Central memory CD4-positive, alpha-beta T cell (primary cell): Measurements from ENCODE around the gene SLC35E2B.
"Not testable (repeated sequence)": the region's sequence is repeated elsewhere in the genome, so short reads cannot be mapped to it uniquely, and the experiment has no call there.

ENCODE experiments used
- DNase-seq: peaks from one replicate; pipeline ENCODE4 v3.0.0; 2022

Gene SLC35E2B

DNA sequence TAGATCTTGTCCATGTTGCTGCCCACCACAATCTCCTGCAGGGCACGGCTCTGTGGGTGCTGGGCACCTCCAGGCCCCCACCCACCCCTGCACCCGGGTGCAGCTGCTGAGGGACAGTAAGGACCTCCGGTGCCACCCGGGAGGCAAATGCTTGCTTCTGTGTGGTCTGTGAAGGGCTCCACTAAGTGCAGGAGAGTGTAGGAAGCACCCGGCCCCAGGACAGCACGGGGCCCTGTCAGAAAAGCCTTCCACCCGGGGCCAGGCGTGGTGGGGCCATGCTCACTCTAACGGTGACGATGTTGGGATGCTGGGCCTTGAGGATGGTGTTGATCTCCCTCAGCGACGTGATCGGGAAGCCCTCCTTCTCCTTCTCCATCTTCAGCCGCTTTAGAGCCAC lies 55.1 kb downstream of the SLC35E2B start:
- DNase-seq: not testable (repeated sequence)

DNA sequence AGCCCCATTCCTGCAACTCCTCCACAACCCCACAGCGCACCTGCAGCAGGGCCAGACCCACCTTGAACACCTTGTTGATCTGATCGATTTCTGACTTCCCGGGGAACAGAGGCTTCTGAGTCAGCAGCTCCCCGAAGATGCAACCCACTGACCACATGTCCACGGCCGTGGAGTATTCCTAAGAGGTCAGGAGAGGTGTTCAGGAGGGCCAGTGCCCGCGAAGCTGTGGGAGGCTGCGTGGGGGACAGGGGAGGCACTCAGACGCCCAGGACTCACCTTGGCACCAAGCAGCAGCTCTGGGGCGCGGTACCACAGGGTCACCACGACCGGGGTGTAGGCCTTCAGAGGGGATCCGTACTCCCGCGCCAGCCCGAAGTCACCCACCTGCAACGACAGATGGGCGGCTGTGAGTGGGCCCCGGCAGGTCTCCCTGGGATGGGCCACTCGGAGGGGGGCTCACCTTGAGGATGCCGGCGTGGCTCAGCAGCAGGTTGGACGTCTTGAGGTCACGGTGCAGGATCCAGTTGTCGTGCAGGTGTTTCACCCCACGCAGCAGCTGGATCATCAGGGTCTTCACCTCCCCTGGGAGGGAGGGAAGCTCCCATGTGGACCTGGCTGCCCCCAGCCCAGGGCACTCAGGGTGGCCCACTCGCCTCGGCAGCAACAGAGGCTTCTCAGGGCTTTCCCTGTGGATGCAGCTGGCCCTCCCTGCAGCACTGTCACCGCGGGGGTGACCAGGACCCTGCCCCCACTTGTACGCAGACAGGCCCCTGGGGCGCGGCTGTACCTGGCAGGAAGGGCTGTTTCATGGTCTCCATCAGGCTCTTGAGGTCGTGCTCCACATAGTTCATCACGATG lies 55.7 kb downstream of the SLC35E2B start:
- not testable (repeated sequence) for DNase-seq

DNA sequence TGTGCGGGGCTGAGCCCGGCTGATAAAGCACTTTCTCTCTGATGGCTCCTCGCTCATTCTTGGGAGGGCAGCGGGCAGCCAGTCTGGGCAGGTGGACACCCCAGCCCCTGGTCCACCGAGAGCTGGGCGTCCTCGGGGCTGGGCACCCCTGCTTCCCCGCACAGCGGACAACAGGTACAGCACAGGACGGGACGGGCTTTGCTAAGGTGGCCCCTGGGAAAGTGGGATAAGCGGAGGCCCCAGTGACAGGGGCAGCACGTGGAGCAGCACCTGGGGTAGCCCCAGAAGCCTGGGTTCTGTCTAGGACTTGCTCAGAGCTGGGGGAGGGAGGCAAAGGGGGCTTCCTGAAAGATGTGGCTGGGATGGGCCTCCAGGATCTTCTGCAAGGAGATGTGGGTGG lies 58.0 kb downstream of the SLC35E2B start:
- not testable (repeated sequence) for DNase-seq

DNA sequence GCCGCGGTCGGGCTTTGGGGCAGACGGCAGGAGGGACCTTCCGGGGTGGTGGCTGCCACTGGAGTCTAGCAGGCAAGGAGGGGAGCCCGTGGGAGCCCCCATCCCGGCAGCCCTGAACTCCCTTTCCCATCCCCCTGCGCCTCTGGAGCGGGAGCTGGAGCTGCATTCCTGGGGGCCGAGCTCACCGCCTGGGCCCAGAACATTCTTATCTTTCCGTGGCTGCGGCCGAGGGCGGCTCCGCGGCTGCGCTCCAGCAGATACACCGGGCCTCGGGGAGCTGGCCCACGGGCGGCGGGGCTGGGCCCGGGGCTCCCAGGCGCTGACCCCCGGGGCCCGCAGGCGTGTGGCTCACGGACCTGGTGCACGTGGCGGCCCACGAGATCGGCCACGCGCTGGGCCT lies 59.2 kb downstream of the SLC35E2B start:
- DNase-seq: not testable (repeated sequence)

DNA sequence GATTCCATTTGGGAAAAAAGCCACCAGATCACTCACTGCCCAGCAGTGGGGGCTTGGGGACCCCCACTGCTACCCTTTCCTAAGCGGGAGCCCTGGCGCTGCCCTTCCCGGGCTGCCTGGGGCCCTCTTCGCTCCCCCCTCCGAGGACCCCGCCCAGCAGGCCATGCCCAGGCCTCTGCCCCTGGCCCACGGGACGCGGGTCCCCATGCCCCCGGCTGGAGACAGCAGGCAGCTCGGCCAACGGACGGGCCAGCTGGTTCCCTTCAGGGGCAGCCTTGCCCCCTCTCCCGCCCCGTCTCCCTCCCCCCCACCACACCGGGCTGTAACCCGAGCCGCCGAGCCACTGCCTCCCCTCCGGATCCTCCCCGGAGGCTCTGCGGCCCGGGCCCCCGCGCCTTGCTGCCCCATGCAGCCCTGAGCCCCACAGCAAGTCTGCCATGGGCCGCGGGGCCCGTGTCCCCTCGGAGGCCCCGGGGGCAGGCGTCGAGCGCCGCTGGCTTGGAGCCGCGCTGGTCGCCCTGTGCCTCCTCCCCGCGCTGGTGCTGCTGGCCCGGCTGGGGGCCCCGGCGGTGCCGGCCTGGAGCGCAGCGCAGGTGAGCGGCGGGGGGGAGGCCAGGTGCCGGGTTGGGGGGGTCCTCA lies 60.7 kb downstream of the SLC35E2B start, which contains the start of gene MMP23B:
Gene MMP23B, plus strand, starts transcription at position 392 of the 639 bp plus-strand sequence. Its CDS starts 46 bp downstream, at position 438.
- no peak for DNase-seq

DNA sequence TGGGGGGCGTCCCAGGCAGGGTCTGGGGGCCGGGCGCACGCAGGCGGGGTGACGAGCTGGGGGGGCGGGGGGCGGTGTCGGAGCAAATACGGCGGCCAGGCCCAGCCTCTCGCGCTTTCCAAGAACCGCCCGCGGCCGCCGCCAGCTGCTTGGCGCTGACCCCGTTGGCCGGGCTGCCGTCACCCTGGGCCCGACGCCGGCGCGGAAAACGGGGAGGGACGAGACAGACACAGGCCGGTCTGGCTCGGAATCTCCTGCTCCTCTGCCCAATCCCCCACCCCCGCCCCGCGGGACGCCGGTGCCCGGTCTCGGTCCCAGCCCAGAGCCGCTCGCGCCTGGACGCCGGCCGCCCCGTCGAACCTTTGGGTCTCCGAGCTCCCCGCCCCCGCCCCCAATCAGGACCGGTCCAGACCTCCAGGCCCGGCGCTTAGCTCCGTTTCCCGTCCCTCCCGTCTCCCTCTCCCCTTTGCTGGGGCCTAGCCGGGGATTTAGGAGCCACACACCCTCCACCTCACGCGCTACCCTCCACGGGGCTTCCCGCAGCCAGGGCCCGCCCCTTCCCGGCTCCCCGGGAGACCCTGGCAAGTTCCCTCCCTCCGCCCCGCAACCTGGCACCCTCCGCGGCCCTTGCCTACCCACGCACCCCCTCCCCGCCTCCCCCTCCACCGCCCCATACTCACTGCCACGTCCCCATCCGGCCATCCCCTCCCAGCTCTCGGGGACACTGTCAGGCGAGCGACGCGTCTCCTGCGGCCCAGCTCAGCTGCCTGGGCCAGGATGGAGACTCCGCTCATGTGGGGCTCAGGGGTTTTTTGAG lies 61.4 kb downstream of the SLC35E2B start:
- no peak for DNase-seq

DNA sequence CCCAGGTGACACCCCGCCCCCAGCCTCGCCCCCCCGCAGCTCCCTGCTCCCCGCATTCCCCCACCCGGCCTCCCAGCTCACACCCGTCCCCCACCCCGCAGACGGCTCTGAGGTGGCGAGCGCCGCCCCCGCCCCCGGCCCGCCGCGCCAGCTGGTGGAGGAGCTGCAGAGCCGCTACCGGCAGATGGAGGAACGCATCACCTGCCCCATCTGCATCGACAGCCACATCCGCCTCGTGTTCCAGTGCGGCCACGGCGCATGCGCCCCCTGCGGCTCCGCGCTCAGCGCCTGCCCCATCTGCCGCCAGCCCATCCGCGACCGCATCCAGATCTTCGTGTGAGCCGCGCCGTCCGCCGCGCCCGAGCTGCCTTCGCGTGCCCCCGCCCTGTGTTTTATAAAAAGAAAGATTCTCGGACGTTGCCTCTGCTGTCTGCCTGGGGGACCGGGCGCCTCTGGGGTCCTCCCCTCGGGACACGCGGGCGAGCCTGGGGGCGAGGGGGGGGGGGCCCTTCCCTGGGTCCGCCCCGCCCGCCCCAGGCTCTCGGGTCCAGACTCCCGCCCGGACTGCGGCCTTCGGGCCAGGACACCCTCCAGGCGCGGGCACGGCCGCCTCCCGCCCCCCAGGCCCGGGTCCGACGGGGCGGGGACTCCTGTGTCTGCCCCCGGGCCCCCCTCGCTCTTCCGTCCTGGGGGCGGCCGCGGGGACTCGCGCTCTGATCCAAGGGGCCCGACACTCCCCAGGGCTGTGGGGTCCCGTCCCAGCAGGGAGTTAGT lies 62.2 kb downstream of the SLC35E2B start:
- DNase-seq: peak; percentile 97

DNA sequence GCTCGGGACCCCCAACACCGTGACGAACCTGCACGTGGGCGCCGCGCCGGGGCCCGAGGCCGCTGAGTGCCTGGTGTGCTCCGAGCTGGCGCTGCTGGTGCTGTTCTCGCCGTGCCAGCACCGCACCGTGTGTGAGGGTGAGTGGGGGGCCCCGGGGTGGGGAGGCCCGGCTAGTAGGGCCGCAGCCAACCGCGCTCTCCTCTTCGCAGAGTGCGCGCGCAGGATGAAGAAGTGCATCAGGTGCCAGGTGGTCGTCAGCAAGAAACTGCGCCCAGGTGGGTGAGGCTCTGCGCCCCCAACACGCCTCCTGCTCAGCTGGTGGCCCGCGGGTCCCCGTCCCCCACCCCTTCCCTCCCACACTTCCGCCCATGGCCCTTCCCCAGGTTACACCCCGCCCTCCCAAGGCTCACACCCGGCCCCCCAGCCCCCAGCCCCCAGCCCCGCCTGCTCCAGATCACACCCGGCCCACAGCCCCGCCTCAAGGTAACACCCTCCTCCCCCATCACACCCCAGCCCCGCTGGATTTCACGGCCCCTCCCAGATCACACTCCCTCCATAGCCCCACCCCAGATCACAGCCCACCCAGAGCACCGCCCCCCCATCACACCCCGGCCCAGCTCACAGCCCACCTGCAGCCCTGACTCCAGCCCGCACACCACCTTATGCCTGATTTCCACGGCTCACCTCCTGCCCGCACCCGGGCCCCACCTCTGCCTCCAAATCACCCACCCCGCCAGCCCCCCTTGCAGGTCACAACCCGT lies 63.0 kb downstream of the SLC35E2B start:
- peak; percentile 82 for DNase-seq

DNA sequence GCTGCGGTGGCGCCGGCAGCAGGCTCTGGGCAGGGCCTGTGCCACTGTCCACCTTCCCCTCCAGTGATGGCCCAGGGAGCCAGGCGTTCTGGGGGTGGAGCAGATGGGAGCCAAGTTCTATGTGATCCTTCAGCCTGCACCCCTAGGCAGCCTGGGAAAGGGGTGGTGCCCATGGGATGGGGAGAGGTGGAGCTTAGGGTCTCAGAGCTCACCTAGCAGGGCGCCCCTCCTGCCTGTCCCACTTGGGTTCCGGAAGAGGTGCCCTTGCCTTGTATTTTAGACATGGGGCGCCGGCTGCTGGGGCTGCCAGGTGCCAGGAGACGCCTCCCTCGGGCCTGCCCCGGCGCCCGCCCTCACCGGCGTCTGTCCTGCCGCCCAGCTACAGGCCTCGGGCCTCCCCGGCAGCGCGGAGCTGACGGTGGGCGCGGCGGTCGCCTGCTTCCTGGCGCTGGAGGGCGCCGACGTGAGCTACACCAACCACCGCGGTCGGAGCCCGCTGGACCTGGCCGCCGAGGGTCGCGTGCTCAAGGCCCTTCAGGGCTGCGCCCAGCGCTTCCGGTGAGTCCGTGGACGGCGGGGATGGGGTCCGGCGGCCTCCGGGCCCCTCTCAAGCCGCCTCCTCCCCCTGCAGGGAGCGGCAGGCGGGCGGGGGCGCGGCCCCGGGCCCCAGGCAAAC lies 63.7 kb downstream of the SLC35E2B start:
- peak; percentile 31 for DNase-seq

DNA sequence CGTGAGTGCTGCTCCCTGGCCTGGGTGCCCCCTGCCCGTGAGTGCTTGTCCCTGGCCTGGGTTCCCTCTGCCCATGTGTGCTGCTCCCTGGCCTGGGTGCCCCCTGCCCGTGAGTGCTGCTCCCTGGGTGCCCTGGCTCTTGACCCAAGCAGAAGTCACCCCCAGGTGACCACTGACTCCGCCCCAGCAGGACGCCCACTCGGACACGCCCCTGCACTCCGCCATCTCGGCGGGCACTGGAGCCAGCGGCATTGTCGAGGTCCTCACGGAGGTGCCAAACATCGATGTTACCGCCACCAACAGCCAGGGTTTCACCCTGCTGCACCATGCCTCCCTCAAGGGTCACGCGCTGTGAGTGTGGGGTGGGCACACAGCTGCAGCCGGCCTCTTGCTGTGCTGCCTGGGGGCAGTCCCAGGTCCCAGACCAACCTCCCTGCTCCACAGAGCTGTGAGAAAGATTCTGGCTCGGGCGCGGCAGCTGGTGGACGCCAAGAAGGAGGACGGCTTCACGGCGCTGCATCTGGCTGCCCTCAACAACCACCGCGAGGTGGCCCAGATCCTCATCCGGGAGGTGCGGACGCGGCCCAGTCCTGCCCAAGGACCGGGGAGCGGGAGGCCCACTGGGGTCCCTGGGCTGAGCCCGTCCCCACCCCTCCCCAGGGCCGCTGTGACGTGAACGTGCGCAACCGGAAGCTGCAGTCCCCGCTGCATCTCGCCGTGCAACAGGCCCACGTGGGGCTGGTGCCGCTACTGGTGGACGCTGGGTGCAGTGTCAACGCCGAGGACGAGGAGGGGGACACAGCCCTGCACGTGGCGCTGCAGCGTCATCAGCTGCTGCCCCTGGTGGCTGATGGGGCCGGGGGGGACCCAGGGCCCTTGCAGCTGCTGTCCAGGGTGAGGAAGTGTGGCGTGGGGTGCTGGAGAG lies 64.5 kb downstream of the SLC35E2B start:
- DNase-seq: no peak

DNA sequence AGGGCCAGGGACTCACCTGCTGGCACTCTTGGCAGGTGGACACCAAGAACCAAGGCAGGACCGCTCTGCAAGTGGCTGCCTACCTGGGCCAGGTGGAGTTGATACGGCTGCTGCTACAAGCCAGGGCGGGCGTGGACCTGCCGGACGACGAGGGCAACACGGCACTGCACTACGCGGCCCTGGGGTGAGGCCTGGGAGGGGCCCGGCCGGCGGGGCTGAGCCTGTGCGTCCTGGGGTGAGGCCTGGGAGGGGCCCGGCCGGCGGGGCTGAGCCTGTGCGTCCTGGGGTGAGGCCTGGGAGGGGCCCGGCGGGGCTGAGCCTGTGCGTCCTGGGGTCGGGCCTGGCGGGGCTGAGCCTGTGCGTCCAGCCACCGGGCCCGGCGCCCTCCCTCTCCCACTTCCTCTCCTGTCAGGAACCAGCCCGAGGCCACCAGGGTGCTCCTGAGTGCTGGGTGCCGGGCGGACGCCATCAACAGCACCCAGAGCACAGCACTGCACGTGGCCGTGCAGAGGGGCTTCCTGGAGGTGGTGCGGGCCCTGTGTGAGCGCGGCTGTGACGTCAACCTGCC lies 65.2 kb downstream of the SLC35E2B start:
- no peak for DNase-seq

DNA sequence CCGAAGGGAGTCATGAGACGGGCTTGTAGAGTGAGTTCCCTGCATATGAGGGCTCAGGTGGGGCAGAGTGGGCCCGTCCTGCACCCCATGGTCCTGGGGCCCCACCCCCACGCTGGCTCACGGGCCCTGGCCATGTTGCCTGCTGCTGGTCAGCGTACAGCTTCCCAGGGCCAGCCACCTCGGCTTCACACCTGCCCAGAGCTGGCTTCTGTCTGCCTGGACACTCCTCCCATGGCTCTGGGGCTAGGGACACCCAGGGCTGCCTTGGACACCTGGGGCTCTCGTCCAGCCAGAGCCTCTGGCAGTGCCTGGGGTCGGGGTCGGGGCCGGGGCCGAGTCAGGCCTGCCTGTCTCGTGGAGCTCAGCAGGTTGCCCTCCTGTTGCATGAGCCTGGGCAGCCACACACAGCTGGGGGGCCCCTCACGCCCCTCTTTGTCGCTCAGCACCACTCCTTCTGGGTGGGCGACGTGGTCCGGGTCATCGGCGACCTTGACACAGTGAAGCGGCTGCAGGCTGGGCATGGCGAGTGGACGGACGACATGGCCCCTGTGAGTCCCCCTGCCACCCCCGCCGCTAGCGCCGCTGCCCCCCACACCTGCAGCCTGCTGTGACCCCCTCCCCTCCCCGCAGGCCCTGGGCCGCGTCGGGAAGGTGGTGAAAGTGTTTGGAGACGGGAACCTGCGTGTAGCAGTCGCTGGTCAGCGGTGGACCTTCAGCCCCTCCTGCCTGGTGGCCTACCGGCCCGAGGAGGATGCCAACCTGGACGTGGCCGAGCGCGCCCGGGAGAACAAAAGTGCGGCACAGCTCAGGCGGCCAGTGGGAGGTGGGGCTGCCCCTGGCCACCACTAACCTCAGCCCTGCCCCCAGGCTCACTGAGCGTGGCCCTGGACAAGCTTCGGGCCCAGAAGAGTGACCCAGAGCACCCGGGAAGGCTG lies 66.1 kb downstream of the SLC35E2B start:
- no peak for DNase-seq

DNA sequence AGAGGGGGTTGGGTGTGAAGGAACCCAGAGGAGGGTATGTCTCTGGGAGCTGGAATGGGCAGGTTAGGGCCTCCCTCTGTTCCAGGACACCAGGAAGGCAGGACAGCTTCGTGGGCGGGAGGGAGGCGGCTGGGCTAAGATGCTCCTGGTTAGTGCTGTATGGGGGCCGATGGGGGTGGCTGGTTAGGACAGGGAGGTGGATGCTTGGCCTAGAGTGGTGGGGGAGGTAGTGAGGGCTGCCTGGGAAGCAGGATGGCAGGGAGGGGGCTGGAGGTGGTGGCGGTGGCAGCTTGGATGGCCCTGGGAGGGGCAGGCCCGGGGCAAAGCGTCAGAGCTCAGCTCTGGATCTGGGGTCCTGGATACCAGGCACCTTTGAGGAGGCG lies 66.8 kb downstream of the SLC35E2B start:
- no peak for DNase-seq

DNA sequence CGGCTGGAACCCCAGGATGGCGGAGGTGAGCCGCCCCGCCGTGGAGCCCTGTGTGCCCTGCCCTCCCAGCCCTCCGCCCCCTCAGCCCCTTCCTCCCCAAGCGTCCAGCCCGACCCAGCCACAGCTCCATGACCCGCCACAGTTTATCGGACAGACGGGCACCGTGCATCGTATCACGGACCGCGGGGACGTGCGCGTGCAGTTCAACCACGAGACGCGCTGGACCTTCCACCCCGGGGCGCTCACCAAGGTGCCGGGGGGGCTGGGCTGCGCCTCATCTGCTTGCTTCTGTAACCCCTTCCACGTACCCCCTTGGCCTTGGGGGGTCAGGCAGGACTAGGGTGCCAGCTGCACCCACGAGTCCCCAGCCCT lies 67.2 kb downstream of the SLC35E2B start:
- DNase-seq: no peak

DNA sequence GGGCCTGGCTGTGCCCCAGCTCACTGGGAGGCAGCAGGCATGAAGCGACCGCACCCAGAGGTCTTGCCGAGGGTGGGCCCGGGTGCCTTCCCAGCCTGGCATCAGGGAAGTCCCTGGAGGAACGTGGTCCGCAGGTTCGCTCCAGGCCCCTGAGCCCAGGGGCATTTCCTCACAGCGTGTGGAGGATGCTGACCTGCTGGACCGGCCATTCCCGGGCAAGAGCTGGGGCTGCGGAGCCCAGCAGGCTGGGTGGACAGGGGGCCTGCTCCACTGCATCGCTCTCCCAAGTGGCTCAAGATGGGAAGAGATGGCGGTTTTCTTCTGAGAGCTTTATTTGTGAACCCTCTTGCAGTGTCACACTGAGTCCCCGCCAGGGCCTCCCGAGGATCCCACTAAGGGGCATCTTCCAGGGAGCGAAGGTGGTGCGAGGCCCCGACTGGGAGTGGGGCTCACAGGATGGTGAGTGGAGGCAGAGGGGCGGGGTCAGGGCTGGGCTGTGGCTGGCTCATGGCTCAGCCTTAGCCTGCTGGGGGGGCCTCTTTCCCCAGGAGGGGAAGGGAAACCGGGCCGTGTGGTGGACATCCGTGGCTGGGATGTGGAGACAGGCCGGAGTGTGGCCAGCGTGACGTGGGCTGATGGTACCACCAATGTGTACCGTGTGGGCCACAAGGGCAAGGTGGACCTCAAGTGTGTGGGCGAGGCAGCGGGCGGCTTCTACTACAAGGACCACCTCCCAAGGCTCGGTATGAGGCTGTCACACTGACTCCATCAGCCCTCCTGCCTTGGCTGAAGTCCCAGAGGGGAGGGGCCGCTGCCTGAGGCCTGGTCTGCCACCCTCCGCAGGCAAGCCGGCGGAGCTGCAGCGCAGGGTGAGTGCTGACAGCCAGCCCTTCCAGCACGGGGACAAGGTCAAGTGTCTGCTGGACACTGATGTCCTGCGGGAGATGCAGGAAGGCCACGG lies 67.9 kb downstream of the SLC35E2B start:
- DNase-seq: no peak

DNA sequence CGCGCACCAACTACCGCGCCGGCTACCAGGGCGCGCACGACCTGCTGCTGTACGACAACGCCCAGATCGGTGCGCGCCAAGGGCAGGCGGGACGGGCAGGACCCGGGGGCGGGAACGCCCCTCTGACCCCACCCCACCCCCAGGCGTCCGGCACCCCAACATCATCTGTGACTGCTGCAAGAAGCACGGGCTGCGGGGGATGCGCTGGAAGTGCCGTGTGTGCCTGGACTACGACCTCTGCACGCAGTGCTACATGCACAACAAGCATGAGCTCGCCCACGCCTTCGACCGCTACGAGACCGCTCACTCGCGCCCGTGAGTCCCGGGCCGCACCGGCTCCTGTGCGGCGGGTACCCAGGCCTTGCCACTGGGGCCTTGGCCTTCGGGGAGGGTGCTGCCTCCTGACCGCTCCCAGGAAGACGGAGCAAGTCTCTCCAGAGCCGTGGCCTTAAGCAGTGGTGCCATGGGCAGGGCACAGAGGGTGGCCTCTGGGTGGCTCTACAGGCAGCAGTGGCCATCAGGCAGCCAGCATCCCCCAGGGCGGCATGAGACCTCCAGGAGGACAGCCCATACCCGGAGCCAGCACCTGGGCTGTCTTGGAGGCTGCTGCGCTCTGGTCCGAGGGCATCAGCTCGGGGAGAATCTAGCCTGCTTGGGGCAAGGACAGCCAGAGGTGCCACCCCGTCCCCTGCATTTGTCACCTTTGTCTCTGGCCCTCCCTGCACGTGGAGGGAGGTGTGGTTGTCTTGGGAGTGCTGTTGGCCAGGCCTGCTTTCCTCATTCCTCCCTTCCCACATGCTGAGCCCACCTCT lies 68.8 kb downstream of the SLC35E2B start:
- no peak for DNase-seq
